Tibial nerve (tissue), 4 donors: Measurements from ENCODE around the gene PLCB3. TPM values are rescaled to one million over a fixed set of nuclear protein-coding genes. Genes with fewer than 3 reads are reported as not detected.

Experiments
- DNase-seq, 2 donors: peaks; one replicate each; pipeline ENCODE4 v3.0.0-alpha.2; 2019; ENCODE audit warnings: low spot score in 2 of 2
- H3K27ac ChIP-seq, 4 donors: fragments of 200-600 bp; sonication (generic) in 3 of 4; one replicate each; pipeline ENCODE4 v1.5.1; 2017 to 2019; ENCODE audit warnings: mild to moderate bottlenecking in 1 of 4
- H3K27me3 ChIP-seq, 2 donors: fragments of 200-600 bp; sonication (generic) in 1 of 2; one replicate each; pipeline versions ENCODE4 v1.5.1 to v1.6.0; 2017 to 2019
- H3K36me3 ChIP-seq, 3 donors: fragments of 200-600 bp; sonication (generic); one replicate each; pipeline ENCODE4 v1.5.1; 2018 to 2019
- H3K4me1 ChIP-seq, 4 donors: fragments of 200-600 bp; sonication (generic) in 3 of 4; one replicate each; pipeline ENCODE4 v1.5.1; 2017 to 2019
- H3K4me3 ChIP-seq, 4 donors: fragments of 200-600 bp; sonication (generic) in 3 of 4; one replicate each; pipeline ENCODE4 v1.5.1; 2017 to 2019; ENCODE audit warnings: mild to moderate bottlenecking in 1 of 4, moderate library complexity in 1 of 4
- H3K9me3 ChIP-seq, 4 donors: fragments of 200-600 bp; sonication (generic) in 3 of 4; one replicate each; pipeline ENCODE4 v1.5.1; 2017 to 2019
- CTCF ChIP-seq, 5 experiments: fragments of 200-600 bp in 3 of 5; fragments of 450-650 bp in 2 of 5; sonication (generic) in 3 of 5; IDR thresholded peaks; one replicate each; pipeline ENCODE4 v1.5.1; 2016 to 2019; ENCODE audit warnings: antibody characterized with exemption in 5 of 5, mild to moderate bottlenecking in 3 of 5, moderate library complexity in 2 of 5
- EP300 ChIP-seq, 2 donors: sonication (generic); formaldehyde crosslinking; IDR thresholded peaks; one replicate each; pipeline ENCODE4 v1.6.1; 2017; ENCODE audit warnings: antibody characterized with exemption in 2 of 2, mild to moderate bottlenecking in 1 of 2
- POLR2A ChIP-seq, 2 donors: fragments of 450-650 bp; IDR thresholded peaks; one replicate each; pipeline ENCODE4 v1.6.1; 2017; ENCODE audit warnings: antibody characterized with exemption in 2 of 2, mild to moderate bottlenecking in 2 of 2, moderate library complexity in 2 of 2
- WGBS, 2 donors: methylation state at CpG; one replicate each; pipeline ENCODE4 v1.1.5; 2018; 5-methylcytosine and 5-hydroxymethylcytosine counted together
- total RNA-seq, 4 donors: library from RNA; depleted of rRNA; stranded (reverse); fragments of >200 nt; gene quantifications; one replicate each; pipeline ENCODE4 v1.1.0, GENCODE V29; 2016

Gene PLCB3
- total RNA-seq, 4 donors from 2014 or later, result 18.0 to 44.4 (median 27.1) TPM

DNA sequence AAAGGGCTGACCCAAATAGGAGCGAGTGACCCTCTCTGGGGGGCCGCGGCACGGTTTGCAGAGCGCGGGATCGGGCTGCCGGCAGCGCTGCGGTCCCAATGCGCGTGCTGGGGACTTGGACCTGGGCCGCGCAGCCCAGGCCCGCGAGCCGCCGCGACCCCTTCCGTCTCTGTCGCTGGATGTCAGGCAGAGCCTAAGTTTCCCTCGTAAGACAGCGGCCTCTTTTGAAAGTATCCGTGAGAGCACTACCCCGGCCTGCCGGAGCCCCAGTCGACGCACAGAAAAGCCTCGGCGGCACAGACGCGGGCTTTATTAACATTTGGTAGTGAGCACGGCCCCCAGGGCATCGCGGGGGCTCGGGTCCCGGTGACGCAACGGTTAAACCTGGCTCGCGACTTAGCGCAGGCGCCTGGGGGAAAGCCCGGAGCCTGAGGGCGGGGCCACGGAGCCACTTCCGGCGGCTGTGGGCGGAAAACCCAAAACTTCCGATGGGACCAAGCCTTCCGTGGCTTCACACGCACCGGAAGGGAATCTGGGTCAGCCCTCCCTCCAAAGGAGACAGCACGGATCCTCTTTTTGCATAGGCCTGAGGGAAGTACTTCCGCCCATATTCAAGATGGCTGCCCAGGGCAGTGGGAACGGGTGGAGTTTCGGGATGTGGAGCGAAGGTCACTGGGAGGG lies 18.4 kb downstream of the PLCB3 start:
- Histone ChIP-seq H3K27ac (peak overlapping the region; percentile 92 to 97 (median 95)), H3K4me3 (peak overlapping the region; percentile 71 to 98 (median 90)), H3K4me1 (peaks cover 0 to 38% (median 25%) of the 10 kb centered on the region in 4 donors), H3K36me3 (peaks cover 0 to 27% (median 0%) of the 10 kb centered on the region in 3 donors), H3K9me3 (no peaks in the 10 kb centered on the region), H3K27me3 (no peaks in the 10 kb centered on the region)
- DNase-seq, result peak; percentile 91 to 97
- TF ChIP-seq POLR2A (IDR thresholded peaks at IDR 0.05) (no peak), CTCF (IDR thresholded peaks at IDR 0.05) (peak in 3 of 5 experiments; percentile 19 to 47 (median 34)), EP300 (IDR thresholded peaks at IDR 0.05) (peak; percentile 93 to 97)
- 0 to 1% methylated on average over 18 to 34 of the region's 58 CpGs for WGBS, 2 donors

GRCh38 chr11:64275031-64275800 lies 23.9 kb downstream of the PLCB3 start:
- 81 to 89% methylated on average over 12 to 15 of the region's 15 CpGs for WGBS, 2 donors
- H3K27me3 ChIP-seq, result no peaks in the 10 kb centered on the region
- peaks cover 0 to 21% (median 4%) of the 10 kb centered on the region in 4 donors for H3K4me1 ChIP-seq
- no peaks in the 10 kb centered on the region for H3K9me3 ChIP-seq
- TF ChIP-seq POLR2A (IDR thresholded peaks at IDR 0.05), result no peak
- no peak for TF ChIP-seq CTCF (IDR thresholded peaks at IDR 0.05)
- no peak overlapping the region for H3K27ac ChIP-seq
- H3K36me3 ChIP-seq, result peaks cover 0 to 43% (median 0%) of the 10 kb centered on the region in 3 donors
- no peak for DNase-seq
- H3K4me3 ChIP-seq, result no peak overlapping the region

DNA sequence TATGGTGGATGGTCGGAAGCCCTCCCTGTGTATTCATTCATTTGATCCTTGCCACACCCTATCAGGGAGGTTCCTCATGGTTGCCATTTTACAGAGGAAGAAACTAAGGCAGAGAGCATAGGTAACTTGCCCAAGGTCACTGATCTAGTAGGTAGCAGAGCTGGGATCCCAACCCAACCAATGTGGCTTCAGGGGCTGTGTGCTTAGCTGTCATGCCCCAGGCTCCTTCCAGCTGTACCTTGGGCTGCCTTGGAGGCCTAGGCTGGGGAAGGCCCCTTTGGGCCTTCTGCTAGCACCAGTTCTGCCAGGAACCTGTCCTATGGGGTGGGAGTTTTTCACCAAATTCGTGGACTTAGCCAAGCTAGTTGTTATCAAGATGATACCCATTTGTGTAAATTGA lies 24.5 kb downstream of the PLCB3 start:
- Histone ChIP-seq H3K4me3 (no peak overlapping the region), H3K4me1 (peaks cover 0 to 21% (median 4%) of the 10 kb centered on the region in 4 donors), H3K27ac (no peak overlapping the region), H3K9me3 (no peaks in the 10 kb centered on the region), H3K27me3 (no peaks in the 10 kb centered on the region), H3K36me3 (peaks cover 0 to 46% (median 0%) of the 10 kb centered on the region in 3 donors)
- no peak for DNase-seq
- 89 to 100% methylated on average over 2 of the region's 2 CpGs for WGBS, 2 donors
- no peak for TF ChIP-seq CTCF (IDR thresholded peaks at IDR 0.05)
- no peak for TF ChIP-seq POLR2A (IDR thresholded peaks at IDR 0.05)
- no peak for TF ChIP-seq EP300 (IDR thresholded peaks at IDR 0.05)

- no peaks in the 10 kb centered on the region for H3K9me3 ChIP-seq
- TF ChIP-seq POLR2A (IDR thresholded peaks at IDR 0.05) (no peak), CTCF (IDR thresholded peaks at IDR 0.05) (no peak), EP300 (IDR thresholded peaks at IDR 0.05) (no peak)
- DNase-seq, result no peak
- WGBS, 2 donors, result 70 to 73% methylated on average over 16 to 17 of the region's 17 CpGs
- H3K4me3 ChIP-seq, result no peak overlapping the region
- peak overlapping the region in 1 of 4 donors; percentile 10 for H3K27ac ChIP-seq
- peaks cover 0 to 55% (median 0%) of the 10 kb centered on the region in 3 donors for H3K36me3 ChIP-seq
- no peaks in the 10 kb centered on the region for H3K27me3 ChIP-seq
- peaks cover 0 to 17% (median 2%) of the 10 kb centered on the region in 4 donors for H3K4me1 ChIP-seq
These were observed 25.5 kb downstream of the PLCB3 start for GRCh38 chr11:64276653-64277431.
